Esophagus squamous epithelium (tissue), 4 donors: ENCODE results near the gene MYO16.

Experiments used
- POLR2A ChIP-seq, 4 donors: fragments of 450-650 bp; IDR thresholded peaks; one replicate each; pipeline ENCODE4 v1.6.1; 2017; ENCODE audit warnings: antibody characterized with exemption in 4 of 4, mild to moderate bottlenecking in 4 of 4, moderate library complexity in 3 of 4
- TF ChIP-seq, protein P1 (sequence below), 6 experiments: fragments of 450-650 bp in 4 of 6; fragments of 200-600 bp in 2 of 6; sonication (generic) in 2 of 6; IDR thresholded peaks; one replicate each; pipeline ENCODE4 v1.5.1; 2016 to 2019; ENCODE audit warnings: antibody characterized with exemption in 6 of 6, mild to moderate bottlenecking in 4 of 6, moderate library complexity in 4 of 6

DNA sequence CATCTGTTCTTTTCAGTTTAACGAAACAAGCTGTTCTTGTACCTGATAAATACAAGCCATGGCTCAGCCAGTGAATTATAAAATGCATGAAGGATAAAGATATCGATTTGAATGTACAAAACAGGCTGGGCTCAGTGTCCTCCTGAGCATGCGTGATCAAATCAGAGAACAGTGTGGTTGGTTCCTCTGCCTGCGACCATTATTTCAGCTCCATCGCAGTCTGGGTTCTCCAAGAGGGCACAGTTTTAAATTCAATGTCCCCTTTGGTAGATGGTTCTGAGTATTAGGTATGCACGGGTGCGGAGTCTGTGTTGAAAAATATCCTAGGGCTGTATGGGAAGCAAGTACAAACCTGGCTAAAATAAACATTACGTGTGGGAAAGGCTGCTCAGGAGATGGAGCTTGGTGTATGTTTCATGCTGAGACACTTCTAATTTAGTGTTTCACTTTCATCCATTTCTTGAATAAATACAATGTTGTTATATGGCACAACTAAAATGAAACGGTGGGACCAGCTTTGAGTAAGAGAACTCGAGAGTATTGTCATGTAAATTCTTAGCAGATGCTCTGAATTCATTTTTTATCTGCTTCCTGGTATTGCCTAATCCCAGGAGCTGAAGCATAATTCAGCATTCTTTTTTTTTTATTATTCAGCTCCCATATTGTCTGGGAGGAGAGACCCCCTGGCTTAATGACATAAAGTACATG is 458.7 kb downstream of the MYO16 start:
- TF ChIP-seq, protein P1, sequence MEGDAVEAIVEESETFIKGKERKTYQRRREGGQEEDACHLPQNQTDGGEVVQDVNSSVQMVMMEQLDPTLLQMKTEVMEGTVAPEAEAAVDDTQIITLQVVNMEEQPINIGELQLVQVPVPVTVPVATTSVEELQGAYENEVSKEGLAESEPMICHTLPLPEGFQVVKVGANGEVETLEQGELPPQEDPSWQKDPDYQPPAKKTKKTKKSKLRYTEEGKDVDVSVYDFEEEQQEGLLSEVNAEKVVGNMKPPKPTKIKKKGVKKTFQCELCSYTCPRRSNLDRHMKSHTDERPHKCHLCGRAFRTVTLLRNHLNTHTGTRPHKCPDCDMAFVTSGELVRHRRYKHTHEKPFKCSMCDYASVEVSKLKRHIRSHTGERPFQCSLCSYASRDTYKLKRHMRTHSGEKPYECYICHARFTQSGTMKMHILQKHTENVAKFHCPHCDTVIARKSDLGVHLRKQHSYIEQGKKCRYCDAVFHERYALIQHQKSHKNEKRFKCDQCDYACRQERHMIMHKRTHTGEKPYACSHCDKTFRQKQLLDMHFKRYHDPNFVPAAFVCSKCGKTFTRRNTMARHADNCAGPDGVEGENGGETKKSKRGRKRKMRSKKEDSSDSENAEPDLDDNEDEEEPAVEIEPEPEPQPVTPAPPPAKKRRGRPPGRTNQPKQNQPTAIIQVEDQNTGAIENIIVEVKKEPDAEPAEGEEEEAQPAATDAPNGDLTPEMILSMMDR (IDR thresholded peaks at IDR 0.05): no peak
- TF ChIP-seq POLR2A (IDR thresholded peaks at IDR 0.05): no peak
